ENCODE results near the gene MRGPRD.

DNA sequence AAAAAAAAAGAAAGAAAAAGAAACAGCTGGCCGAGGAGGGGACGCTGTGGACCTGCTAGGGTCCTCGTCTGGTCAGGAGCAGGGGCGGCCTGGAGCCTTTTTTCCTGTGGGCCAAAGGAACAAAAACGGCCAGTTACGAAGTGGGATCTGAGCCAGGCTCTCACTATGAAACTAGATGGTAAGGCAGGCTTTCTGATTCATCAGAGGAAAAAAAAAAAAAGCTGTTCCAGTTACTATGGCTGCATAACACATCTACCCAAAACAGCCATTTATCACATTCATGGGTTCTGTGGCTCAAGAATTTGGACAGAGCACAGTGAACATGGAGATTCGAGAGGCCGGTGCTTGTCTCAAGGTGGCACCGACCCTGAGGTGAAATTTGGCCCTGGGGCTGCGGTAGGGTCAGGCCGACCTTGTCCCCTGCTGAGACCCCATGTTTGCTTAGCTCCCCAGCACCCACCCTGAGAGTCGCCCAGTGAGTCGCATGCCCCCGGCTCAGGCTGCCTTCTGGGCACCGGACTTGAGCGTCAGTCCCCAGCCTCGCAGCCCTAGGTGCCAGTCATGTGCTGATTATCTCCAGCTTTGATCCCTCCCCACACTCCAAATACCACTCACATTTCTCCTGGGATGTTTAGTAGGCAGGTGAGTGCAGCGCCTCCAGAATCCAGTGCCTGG lies 34.2 kb downstream of the MRGPRD start:
- TF ChIP-seq, protein P1, sequence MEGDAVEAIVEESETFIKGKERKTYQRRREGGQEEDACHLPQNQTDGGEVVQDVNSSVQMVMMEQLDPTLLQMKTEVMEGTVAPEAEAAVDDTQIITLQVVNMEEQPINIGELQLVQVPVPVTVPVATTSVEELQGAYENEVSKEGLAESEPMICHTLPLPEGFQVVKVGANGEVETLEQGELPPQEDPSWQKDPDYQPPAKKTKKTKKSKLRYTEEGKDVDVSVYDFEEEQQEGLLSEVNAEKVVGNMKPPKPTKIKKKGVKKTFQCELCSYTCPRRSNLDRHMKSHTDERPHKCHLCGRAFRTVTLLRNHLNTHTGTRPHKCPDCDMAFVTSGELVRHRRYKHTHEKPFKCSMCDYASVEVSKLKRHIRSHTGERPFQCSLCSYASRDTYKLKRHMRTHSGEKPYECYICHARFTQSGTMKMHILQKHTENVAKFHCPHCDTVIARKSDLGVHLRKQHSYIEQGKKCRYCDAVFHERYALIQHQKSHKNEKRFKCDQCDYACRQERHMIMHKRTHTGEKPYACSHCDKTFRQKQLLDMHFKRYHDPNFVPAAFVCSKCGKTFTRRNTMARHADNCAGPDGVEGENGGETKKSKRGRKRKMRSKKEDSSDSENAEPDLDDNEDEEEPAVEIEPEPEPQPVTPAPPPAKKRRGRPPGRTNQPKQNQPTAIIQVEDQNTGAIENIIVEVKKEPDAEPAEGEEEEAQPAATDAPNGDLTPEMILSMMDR (IDR thresholded peaks at IDR 0.05; ENCODE audit: low read depth, low read length) = no peak
- no peak for TF ChIP-seq EZH2phosphoT487 (IDR thresholded peaks at IDR 0.05; ENCODE audit: low read depth)
